ENCODE measurements around the gene ZBTB2.
A peak's percentile ranks its signal among the peaks of the same experiment; 100 is the strongest.

The ZBTB2 gene

GRCh38 chr6:151324488-151324825 lies 66.9 kb downstream of the ZBTB2 start:
- no peak for DNase-seq
- Histone ChIP-seq H3K27ac (peak overlapping the region; percentile 88), H3K36me3 (replicated peaks) (peaks cover 9% of the 10 kb centered on the region), H3K4me3 (ENCODE audit: low read depth, low read length) (no peak overlapping the region), H3K27me3 (replicated peaks) (no peaks in the 10 kb centered on the region)
- in situ Hi-C loops (cut with HindIII; ENCODE audit: low pct_ligation_motif_present, low sequenced_read_pairs), result no loop called here
- TF ChIP-seq, protein P1, sequence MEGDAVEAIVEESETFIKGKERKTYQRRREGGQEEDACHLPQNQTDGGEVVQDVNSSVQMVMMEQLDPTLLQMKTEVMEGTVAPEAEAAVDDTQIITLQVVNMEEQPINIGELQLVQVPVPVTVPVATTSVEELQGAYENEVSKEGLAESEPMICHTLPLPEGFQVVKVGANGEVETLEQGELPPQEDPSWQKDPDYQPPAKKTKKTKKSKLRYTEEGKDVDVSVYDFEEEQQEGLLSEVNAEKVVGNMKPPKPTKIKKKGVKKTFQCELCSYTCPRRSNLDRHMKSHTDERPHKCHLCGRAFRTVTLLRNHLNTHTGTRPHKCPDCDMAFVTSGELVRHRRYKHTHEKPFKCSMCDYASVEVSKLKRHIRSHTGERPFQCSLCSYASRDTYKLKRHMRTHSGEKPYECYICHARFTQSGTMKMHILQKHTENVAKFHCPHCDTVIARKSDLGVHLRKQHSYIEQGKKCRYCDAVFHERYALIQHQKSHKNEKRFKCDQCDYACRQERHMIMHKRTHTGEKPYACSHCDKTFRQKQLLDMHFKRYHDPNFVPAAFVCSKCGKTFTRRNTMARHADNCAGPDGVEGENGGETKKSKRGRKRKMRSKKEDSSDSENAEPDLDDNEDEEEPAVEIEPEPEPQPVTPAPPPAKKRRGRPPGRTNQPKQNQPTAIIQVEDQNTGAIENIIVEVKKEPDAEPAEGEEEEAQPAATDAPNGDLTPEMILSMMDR (IDR thresholded peaks at IDR 0.05; ENCODE audit: low read depth, low read length, missing control alignments), result no peak

DNA sequence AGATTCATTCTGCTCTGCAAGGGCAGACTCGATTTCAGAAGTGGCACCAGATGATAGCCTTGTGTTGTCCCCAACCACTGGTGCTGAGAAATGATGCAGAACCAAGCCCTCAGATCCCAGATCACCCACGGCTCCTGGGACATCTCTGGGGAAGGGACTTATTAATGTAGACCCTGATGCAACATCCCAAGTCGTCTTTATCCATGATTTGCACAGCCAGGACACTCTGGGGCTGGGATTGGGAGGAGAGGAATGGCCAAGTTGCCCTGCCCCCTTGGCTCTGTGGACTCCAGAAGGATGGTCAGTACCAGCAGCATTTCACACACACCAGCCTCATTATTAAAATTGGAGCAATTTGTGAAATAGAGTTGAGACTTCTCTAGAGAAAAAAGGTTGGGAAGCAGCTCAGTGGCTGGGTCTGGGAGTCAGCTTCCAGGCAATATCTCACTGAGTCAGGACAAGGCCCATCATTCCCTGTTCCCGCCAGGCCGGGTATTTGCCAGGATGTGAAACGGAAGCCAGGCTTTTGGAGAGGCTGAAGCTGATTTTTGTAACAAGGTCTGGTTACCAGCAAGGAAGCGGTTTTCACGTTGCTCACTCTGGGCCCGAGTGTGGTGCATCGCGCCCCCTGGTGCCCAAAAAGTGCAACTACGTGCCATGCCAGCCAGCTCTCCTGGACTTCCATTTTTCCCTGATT lies 67.4 kb downstream of the ZBTB2 start:
- in situ Hi-C loops (cut with HindIII; ENCODE audit: low pct_ligation_motif_present, low sequenced_read_pairs), result no loop called here
- peaks cover 9% of the 10 kb centered on the region for H3K36me3 ChIP-seq (replicated peaks)
- peak; percentile 82 for DNase-seq
- H3K27me3 ChIP-seq (replicated peaks), result no peaks in the 10 kb centered on the region
- H3K27ac ChIP-seq, result peak overlapping the region; percentile 88
- H3K4me3 ChIP-seq (ENCODE audit: low read depth, low read length), result no peak overlapping the region
- TF ChIP-seq, protein P1 (IDR thresholded peaks at IDR 0.05; ENCODE audit: low read depth, low read length, missing control alignments), result peak; percentile 96

- DNase-seq, result no peak
- H3K27ac ChIP-seq, result no peak overlapping the region
- H3K27me3 ChIP-seq (replicated peaks), result no peaks in the 10 kb centered on the region
- TF ChIP-seq, protein P1 (IDR thresholded peaks at IDR 0.05; ENCODE audit: low read depth, low read length, missing control alignments), result no peak
- H3K4me3 ChIP-seq (ENCODE audit: low read depth, low read length), result no peak overlapping the region
- in situ Hi-C loops (cut with HindIII; ENCODE audit: low pct_ligation_motif_present, low sequenced_read_pairs), result no loop called here
- peaks cover 13% of the 10 kb centered on the region for H3K36me3 ChIP-seq (replicated peaks)
These were observed 68.8 kb downstream of the ZBTB2 start for GRCh38 chr6:151322570-151322969.

- no peak overlapping the region for H3K4me3 ChIP-seq (ENCODE audit: low read depth, low read length)
- in situ Hi-C loops (cut with HindIII; ENCODE audit: low pct_ligation_motif_present, low sequenced_read_pairs), result no loop called here
These were observed 69.9 kb downstream of the ZBTB2 start for GRCh38 chr6:151321438-151321837.

GRCh38 chr6:151320140-151320539 lies 71.2 kb downstream of the ZBTB2 start:
- Histone ChIP-seq H3K4me3 (ENCODE audit: low read depth, low read length) (no peak overlapping the region), H3K36me3 (replicated peaks) (peaks cover 18% of the 10 kb centered on the region), H3K27me3 (replicated peaks) (no peaks in the 10 kb centered on the region), H3K27ac (no peak overlapping the region)
- TF ChIP-seq, protein P1 (IDR thresholded peaks at IDR 0.05; ENCODE audit: low read depth, low read length, missing control alignments), result no peak
- in situ Hi-C loops (cut with HindIII; ENCODE audit: low pct_ligation_motif_present, low sequenced_read_pairs), result no loop called here
- DNase-seq, result no peak

More at GRCh38 chr6:151321438-151321837, 69.9 kb downstream of the ZBTB2 start:
- no peak overlapping the region for H3K27ac ChIP-seq
- H3K27me3 ChIP-seq (replicated peaks), result no peaks in the 10 kb centered on the region
- TF ChIP-seq, protein P1 (IDR thresholded peaks at IDR 0.05; ENCODE audit: low read depth, low read length, missing control alignments), result no peak
- no peak for DNase-seq
- H3K36me3 ChIP-seq (replicated peaks), result peaks cover 16% of the 10 kb centered on the region

- in situ Hi-C loops (cut with HindIII; ENCODE audit: low pct_ligation_motif_present, low sequenced_read_pairs), result no loop called here
- DNase-seq, result no peak
- TF ChIP-seq, protein P1 (IDR thresholded peaks at IDR 0.05; ENCODE audit: low read depth, low read length, missing control alignments), result no peak
- Histone ChIP-seq H3K27me3 (replicated peaks) (no peaks in the 10 kb centered on the region), H3K27ac (peak overlapping the region; percentile 58), H3K4me3 (ENCODE audit: low read depth, low read length) (no peak overlapping the region), H3K36me3 (replicated peaks) (peaks cover 12% of the 10 kb centered on the region)
These were observed 73.4 kb downstream of the ZBTB2 start for GRCh38 chr6:151317995-151318365.

Measured in brain microvascular endothelial cell (primary cell).